ENCODE measurements around the gene ZDHHC14.

The ZDHHC14 gene

DNA sequence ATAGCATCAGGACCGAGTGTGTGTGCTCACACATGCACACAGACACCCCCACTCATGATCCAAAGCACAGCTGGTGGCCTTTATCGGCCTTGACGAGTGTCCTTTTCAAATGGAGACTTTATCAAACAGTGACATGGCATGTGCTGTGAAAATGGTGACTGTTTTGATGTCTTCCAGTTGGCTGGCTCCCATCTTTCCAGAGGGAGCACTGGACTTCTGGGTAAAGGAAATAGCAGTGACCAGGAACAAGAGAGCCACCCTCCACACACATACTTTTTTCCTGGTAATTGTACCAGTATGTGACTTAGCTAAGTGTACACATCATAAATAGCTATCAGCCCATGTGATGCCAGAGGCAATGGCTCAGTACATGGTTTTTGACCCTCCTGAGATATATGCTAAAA is 52.7 kb downstream of the ZDHHC14 start:
- no peak for DNase-seq (ENCODE audit: low read depth, low spot score)
- H3K4me3 ChIP-seq (ENCODE audit: low read length): no peak overlapping the region

DNA sequence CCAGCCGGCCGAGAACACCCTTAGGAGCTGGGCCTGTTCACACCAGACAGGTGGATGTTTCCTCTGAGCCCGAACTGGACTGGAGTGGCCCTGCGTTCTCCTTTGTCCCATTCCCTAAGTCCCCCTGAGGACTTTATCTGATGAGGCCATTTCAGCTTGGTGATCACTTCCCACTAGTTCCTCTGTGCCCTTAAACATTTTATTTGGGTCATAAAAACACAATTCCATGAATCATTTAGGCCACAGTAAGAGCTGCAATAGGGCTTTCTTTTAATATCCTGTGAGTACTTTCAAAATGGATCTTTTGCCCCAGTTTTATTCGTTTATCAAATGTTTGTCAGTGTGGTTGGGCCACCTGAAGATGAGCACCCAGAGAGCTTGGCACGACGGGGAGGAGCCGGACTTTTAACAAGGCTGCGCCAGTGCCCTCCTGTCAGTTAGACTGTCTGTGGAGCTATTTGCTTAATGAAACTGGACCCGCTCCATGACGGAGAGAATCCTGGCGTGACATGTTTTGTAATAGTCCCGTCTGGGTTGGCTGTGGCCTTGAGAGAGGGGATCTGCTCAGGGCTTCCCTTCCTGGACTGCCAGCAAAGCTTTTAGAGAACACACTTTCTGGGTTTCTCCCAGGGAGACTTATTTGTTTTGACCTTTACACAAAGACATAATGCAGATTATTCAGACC is 53.5 kb downstream of the ZDHHC14 start:
- no peak for DNase-seq (ENCODE audit: low read depth, low spot score)
- no peak overlapping the region for H3K4me3 ChIP-seq (ENCODE audit: low read length)

DNA sequence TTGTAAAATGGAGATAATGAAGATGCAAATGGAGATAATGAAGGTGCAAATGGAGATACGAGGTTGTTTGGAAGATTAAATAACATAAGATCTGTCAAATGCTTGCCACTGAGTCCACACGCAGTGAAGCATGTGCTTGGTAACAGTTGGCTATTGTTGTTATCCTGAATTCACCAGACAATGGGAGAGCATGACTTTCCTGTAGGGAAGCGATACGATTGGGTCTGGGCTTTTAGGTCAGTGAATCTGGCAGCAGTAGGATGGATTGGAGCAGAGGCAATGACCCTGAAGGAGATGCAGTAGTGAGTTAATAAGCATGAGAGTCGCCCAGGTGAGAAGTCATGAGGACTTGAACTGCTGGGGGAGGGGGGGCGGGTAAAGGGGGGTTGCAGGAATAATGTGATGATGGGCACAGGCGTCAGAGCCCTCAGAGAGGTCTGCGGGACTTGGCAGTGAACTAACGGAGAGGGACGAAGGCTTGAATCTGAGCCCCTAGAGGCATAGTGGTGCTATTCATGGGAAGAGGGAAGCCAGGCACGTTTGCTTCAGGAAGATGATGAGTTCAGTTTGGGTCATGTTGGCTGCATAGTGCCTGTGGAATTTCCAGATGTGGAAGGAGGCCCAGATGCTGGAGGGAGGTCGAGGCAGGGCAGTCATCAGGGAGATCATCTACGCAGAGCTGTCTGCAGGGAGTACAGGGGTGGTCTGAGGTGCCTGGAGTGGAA is 55.4 kb downstream of the ZDHHC14 start:
- no peak for DNase-seq (ENCODE audit: low read depth, low spot score)
- no peak overlapping the region for H3K4me3 ChIP-seq (ENCODE audit: low read length)

DNA sequence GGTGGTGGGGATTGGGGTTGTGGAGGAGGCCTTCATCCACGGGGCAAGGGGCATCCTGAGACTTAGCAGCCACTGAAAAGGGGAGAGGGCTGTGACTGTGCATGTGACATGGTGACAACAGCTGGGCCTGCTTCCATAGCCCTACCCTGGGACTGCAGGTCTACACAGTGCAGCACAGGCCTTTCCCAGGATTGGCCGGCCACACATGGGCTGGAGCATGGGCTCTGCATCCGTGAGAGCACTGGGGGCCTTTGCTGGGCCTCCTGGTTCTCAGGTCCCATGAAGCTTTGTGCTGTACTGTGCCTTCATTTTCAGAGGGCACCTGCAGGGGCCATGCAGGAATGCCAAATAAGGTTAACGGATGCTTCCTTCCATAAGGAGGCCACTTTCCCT is 56.0 kb downstream of the ZDHHC14 start:
- DNase-seq (ENCODE audit: low read depth, low spot score): no peak

DNA sequence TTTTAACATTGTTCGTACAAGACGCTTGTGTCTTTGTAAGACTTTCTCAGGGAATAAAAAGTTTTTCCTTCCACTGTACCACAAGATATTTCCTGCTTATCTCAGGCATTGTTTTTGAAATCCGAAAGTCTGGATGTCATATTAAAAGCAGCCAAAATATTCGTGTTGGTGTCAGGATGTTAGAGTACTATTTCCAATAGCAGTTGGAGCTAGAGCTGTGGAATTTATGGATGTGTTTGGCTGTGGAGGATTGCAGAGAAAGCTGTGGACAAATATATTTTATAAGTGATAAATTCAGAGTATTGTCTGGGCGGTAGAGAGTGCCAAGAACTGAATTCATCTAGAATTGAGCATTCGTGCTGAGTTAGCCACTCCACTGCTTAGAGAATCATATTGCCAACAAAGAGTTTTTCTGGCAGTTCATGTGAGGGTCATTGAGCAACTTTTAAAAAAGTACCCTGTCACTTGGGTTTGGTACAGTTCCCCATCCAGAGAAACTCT is 57.7 kb downstream of the ZDHHC14 start:
- no peak overlapping the region for H3K4me3 ChIP-seq (ENCODE audit: low read length)
- DNase-seq (ENCODE audit: low read depth, low spot score): no peak

More for the DNA sequence above, 56.0 kb downstream of the ZDHHC14 start:
- H3K4me3 ChIP-seq (ENCODE audit: low read length): no peak overlapping the region

DNA sequence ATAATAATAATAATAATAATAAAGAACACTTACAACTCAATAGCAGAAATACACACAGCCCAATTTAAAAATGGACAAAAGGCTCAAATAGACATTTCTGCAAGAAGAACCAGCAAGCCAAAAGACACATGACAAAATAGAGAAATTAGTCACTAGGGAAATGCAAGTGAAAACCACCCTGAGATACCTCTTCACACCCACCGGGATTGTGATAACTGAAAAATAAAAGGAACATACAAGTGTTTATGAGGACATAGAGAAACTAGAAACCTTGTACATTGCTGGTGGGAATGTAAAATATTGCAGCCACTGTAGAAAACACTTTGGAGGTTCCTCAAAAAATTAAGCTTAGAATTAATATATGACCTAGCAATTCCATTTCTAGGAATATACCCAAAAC is 59.2 kb downstream of the ZDHHC14 start:
- DNase-seq (ENCODE audit: low read depth, low spot score): no peak
- no peak overlapping the region for H3K4me3 ChIP-seq (ENCODE audit: low read length)

DNA sequence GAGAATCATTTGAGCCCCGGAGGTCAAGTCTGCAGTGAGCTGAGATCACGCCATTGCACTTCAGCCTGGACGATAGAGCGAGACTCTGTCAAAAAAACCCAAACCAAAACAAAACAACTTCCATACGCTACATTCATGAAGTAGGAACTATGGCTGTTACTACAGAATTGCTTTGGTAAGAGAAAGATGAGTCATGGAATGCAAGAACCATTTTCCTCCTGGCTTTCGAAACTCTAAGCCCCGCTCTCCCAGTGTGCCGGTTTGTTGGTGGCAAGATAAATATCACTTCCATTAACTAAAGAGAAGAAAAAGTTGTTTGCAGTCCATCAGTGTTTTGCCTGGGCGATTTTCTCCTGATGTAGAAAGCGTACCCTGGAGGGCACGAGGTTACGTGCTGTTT is 61.3 kb downstream of the ZDHHC14 start:
- DNase-seq (ENCODE audit: low read depth, low spot score): no peak
- H3K4me3 ChIP-seq (ENCODE audit: low read length): no peak overlapping the region

DNA sequence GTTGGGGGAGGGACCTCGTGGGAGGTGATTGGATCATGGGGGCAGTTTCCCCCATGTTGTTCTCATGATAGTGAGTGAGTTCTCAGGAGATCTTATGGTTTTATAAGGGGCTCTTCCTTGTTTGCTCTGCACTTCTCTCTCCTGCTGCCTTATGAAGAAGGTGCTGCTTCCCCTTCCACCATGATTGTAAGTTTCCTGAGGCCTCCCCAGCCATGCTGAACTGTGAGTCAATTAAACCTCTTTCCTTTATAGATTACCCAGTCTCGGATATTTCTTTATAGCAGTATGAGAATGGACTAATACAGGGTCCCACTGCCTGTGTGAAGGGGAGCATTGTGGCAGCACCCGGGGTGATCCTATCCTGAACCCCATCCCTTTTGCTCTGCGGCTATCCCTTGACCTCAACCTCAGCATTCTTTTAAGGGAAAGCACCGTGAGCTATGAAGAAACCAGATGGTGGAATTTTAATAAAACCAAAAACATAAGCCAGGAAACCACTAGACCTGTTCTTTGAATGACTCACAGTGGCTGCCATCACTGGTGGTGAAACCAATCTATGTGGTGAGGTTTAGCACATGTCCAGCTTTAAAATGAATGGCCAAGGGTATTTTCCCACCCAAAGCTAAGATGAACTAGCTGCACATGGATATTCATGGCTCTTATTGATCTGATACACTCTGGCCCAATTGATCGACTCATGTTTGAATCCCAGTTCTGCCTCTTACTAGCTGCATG is 62.2 kb downstream of the ZDHHC14 start:
- no peak for DNase-seq (ENCODE audit: low read depth, low spot score)

DNA sequence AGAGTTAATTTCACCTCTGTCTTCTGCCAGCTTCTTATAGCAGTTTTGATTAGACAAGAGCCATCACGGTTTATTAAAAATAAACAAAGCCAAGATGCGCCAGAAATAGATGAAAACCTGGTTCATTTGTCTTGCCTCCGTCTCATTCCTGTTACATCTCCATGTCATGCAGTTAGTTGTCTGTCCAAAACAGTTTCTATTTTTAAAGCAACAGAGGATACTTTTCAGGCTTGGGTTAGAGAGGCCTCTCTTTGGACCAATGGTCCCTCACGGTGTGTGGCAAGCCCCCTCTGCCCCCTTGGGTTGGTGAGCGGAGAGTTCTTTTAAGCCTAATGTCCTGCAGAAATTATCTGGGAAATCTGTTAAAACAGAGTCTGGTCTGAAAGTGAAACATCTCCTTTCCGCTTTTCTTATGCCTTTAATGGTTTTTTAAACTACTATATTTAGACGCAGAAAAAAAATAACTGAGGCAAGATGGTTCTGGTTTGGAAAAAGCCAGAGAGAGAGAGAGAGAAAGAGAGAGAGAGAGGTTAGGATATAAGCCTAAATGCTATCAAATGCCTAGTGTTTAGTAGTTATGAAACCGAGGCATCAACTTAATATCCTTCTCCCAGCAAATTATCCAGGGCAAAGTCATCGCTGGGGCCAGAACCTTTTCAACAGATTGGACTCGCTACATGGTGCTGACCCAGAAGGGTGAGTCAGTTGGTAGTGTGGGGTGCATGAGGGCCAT is 64.5 kb downstream of the ZDHHC14 start:
- H3K4me3 ChIP-seq (ENCODE audit: low read length): no peak overlapping the region
- no peak for DNase-seq (ENCODE audit: low read depth, low spot score)

More for the DNA sequence above, 62.2 kb downstream of the ZDHHC14 start:
- H3K4me3 ChIP-seq (ENCODE audit: low read length): no peak overlapping the region

DNA sequence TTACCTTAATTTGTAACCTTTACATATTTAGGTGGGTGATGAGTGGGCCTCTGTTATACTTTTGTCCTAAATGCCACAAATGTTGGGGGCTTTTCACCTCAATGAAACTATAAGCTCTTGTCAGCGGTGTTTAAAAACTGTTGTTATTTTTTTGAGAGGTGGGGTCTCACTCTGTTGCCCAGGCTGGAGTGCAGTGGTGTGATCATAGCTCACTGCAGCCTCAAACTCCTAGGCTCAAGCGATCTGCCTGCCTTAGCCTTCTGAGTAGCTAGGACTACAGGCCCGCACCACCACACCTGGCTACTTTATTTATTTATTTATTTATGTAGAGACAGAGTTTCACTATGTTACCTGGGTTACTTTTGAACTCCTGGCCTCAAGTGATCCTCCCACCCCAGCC is 66.7 kb downstream of the ZDHHC14 start:
- DNase-seq (ENCODE audit: low read depth, low spot score): no peak

DNA sequence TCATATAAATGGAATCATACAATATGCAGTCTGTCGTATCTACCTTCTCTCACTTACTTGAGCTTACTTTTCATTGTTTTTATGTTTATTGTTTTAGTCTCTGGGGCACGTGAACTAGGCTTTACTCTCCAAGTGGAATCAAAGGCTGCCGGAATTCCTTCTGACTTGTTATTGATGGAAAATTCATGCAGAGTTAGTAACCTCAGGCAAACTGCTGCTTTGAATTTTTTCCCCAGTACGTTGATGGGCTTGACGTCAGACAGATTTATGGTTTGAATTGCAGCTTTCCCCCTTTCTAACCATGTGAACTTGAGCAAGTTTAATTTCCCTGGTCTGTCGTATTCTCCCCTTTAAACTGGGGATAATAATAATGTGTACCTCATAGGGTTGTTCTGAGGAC is 68.6 kb downstream of the ZDHHC14 start:
- no peak overlapping the region for H3K4me3 ChIP-seq (ENCODE audit: low read length)
- no peak for DNase-seq (ENCODE audit: low read depth, low spot score)

More for the DNA sequence above, 66.7 kb downstream of the ZDHHC14 start:
- no peak overlapping the region for H3K4me3 ChIP-seq (ENCODE audit: low read length)

DNA sequence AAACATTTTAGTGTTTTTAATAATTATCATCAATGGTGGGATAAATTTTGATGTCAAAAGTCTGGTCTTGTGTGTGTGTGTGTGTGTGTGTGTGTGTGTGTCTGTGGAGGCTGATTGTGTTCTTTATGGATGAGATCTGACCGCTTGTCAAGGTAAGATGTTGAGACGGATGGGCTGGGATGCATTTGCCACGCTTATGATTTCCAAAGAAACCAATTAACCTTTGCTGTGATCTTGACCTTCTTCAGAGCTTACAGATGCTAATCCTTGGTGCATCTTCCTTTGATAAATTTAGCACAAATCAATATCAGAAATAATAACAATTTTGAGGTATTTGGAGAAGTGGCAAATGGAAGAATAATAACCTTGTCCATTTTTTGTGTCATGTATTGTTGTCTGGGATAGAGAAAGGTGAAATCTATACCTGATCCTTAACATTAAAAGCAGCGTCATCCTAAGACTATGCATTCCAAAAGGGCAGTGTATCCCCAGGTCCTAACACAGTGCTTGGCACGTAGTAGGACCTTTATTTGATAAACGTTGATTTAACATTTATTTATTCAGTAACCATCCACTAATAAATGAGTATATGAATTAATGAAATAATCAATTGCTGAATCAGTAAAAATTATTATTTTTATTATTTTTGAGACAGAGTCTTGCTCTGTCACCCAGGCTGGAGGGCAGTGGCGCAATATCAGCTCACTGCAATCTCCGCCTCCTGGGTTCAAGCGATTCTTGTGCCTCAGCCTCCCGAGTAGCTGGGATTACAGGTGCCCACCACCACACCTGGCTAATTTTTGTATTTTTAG is 70.1 kb downstream of the ZDHHC14 start:
- no peak for DNase-seq (ENCODE audit: low read depth, low spot score)
- H3K4me3 ChIP-seq (ENCODE audit: low read length): no peak overlapping the region

DNA sequence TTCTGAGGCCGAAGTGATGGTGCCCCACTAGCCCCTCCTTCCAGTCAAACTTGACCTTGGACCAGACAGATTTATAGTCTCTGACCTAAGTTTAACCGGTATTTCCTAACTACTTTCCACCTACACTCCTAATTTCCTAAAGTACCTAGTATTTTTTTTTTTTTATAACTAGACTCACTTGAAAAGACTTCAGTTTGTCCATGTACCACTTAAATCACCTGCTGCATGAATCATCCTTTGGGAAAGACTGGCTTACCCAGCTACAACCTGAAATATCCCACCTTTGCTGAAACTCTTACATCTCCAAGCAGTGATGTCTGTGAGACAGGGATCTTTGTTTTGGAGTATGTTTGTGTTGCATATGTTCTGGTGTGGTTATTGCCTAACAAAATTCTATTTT is 71.1 kb downstream of the ZDHHC14 start:
- no peak for DNase-seq (ENCODE audit: low read depth, low spot score)
- no peak overlapping the region for H3K4me3 ChIP-seq (ENCODE audit: low read length)

DNA sequence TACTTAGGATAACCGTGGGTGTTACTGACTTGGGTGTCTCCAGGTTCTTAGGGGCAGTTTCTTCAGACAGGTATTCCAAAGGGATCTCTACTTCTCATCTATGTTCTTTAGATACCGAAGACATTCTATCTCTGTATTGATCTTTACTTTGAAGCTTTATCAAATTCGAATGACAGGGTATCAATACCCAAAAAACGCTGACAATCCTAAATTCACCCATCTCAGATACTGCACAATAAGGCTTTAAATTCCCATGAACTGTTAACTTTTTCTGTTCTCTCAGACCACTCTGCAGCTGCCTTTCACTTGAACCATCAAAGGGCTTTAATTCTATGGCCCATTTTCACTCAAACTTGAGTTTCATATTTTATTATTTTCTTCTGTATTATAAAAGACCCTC is 72.1 kb downstream of the ZDHHC14 start:
- no peak for DNase-seq (ENCODE audit: low read depth, low spot score)
- no peak overlapping the region for H3K4me3 ChIP-seq (ENCODE audit: low read length)

DNA sequence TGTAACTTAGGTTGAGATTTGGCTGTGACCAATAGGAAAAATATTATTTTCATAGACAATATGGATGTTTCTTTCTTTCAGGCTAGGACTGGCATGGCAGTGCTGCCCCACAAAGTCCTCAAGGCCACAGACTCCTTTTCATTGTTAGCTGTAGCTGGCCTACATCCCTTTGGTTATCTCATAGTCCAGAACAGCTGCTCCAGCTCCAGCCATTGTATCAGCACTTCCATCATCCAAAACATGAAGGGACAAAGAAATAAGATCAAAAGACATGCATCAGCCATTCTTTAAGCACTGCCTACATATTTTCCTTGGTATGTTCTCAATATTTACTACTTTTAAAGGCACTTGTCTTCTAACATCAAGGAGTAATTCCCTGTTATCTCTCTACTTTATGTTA is 73.0 kb downstream of the ZDHHC14 start:
- DNase-seq (ENCODE audit: low read depth, low spot score): no peak
- no peak overlapping the region for H3K4me3 ChIP-seq (ENCODE audit: low read length)

DNA sequence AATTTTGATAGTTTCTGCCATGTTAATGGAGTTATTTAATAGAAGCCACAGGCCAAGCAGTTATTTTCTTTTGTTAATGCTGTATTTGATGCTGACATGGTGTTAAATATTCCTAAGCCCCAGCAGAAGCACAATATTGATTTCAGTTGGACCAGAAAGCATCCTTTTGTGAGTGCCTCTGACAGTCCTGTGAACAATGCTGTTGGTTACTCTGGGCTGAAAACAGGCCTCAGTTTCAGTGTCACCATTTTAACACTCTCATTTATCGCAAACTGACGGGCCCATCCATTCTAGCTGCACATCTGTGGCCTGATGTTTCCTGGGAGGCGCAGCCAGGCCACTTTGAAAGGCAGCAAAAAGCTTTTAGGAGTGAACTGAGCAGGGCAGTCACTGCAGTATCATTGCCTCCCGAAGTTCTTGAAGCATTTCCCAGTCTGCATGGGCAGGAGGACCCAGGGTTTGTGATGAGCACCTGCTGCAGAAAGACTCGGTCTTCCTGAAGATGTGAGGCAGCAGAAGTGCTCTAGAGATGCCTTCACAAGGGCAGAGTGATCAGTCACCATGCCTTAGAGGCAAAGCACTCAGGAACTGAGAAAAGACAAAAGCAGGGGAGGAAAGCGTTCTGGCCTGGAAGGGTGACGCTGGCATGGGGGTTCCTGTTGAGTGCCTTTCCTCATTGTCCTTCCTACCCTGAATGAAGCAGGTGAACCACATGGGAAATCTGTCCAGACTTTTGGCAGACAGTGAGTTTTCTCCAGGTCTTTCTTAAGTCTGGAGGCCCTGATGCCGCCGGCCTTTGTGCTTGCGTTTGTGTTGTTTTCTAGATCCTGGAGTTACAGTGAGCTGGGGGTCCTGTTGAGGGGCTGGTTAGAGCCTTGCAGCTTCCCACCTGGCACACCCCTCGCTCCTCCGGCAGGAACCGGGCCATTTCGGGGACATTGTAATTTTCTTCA is 74.0 kb downstream of the ZDHHC14 start:
- H3K4me3 ChIP-seq (ENCODE audit: low read length): no peak overlapping the region
- DNase-seq (ENCODE audit: low read depth, low spot score): no peak

DNA sequence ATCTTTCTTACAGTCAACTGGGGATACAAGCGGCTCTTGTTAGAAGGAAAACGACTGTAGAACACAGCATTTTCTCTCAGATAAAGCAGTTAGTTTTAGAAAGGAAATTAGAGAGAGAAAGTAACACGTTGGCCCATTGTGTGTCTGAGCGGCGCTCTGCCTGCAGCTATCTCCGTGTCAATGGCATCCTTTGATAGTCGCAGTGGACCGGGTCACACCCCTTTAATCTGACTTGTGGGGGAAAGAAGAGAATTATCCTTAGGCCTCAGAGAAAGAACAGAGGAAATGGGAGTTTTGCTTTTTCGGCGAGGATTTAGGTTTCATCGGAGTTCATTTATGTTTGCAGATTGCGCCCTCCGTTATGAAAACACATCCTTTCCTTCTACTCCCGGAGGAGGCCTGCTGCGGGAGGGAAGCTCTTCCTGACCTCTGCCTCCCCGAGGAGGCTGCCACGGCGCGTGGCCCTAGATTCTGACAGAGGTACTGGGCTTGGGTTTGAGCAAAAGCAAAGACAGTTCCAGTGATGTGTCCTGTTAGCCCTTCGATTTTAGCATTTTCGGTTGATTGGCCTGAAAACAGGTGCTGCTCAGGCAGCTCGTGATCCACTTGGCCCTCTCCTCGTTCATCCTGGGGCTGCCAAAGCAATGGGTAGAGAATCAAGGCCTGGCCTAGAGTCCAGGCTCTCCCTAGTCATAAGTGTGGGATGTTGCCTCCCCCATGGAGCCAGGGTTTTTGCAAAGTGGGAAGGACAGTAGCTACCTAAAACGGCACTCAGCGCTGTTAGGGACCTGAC is 74.9 kb downstream of the ZDHHC14 start:
- H3K4me3 ChIP-seq (ENCODE audit: low read length): no peak overlapping the region
- DNase-seq (ENCODE audit: low read depth, low spot score): no peak

Data from Jurkat, Clone E6-1 (cell line).